HG02884 (cell line): ENCODE results near the gene PNMT.

ENCODE experiments used
- ATAC-seq: cut with Tn5 transposase; IDR thresholded peaks from one replicate; pipeline ENCODE4 v1.9.1; 2021; ENCODE audit warnings: mild to moderate bottlenecking, moderate library complexity; ENCODE audit not compliant: unreplicated experiment

Gene PNMT

GRCh38 chr17:39667945-39668924 lies at the start of gene PNMT:
Gene PNMT (plus strand): TSS chr17:39668453. CDS start chr17:39668476, 23 bp downstream.
- ATAC-seq, result no peak

- no peak for ATAC-seq
Observed at GRCh38 chr17:39618956-39619785, 49.1 kb upstream of the PNMT start.

GRCh38 chr17:39619786-39620101 lies 48.5 kb upstream of the PNMT start:
- no peak for ATAC-seq

GRCh38 chr17:39621523-39622379 lies 46.5 kb upstream of the PNMT start:
- ATAC-seq, result no peak

GRCh38 chr17:39622380-39623006 lies 45.8 kb upstream of the PNMT start:
- ATAC-seq, result no peak

GRCh38 chr17:39623356-39623950 lies 44.8 kb upstream of the PNMT start:
- ATAC-seq, result no peak

GRCh38 chr17:39624313-39624712 lies 43.9 kb upstream of the PNMT start:
- ATAC-seq, result no peak

GRCh38 chr17:39625198-39625785 lies 43.0 kb upstream of the PNMT start:
- no peak for ATAC-seq

GRCh38 chr17:39626171-39627046 lies 41.8 kb upstream of the PNMT start, which contains the start of gene PPP1R1B:
Gene PPP1R1B (plus strand): TSS chr17:39626952. CDS start chr17:39627393, 441 bp downstream.
- no peak for ATAC-seq

- ATAC-seq, result no peak
Observed at GRCh38 chr17:39627047-39627711, 41.1 kb upstream of the PNMT start.

GRCh38 chr17:39627712-39628516 lies 40.3 kb upstream of the PNMT start:
- ATAC-seq, result no peak

- ATAC-seq, result no peak
Observed at GRCh38 chr17:39628655-39629493, 39.4 kb upstream of the PNMT start.

- no peak for ATAC-seq
Observed at GRCh38 chr17:39629494-39629880, 38.8 kb upstream of the PNMT start.

- ATAC-seq, result no peak
Observed at GRCh38 chr17:39629898-39630297, 38.4 kb upstream of the PNMT start.

- ATAC-seq, result no peak
Observed at GRCh38 chr17:39631403-39631802, 36.9 kb upstream of the PNMT start.
